GM18873 (cell line): ENCODE results near the gene MACROD2.
"Not testable (repeated sequence)": the region's sequence is repeated elsewhere in the genome, so short reads cannot be mapped to it uniquely, and the experiment has no call there.

Experiments
- ATAC-seq: cut with Tn5 transposase; IDR thresholded peaks from one replicate; pipeline ENCODE4 v1.9.1; 2021; ENCODE audit warnings: mild to moderate bottlenecking, moderate library complexity, moderate number of reproducible peaks; ENCODE audit not compliant: unreplicated experiment, low FRiP score

MACROD2 gene

DNA sequence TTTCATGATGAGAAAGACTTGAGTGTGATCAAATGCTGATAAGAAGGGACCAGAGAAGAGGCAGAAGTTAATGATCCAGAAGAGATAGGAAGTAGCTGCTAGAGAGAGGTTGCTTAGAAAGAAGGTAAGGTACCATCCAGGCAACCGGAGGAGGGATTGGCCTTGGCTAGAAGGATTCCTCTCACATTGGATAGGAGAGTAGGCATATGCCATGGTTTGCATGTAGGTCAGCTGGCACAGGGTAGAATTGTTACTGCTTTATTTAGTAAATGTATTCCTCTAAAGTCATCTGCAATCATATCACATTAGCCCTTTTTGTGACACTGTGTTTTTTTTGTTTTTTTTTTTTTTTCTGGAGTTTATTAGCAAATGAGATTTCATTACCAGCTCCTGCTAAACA lies 923.0 kb downstream of the MACROD2 start:
- no peak for ATAC-seq

DNA sequence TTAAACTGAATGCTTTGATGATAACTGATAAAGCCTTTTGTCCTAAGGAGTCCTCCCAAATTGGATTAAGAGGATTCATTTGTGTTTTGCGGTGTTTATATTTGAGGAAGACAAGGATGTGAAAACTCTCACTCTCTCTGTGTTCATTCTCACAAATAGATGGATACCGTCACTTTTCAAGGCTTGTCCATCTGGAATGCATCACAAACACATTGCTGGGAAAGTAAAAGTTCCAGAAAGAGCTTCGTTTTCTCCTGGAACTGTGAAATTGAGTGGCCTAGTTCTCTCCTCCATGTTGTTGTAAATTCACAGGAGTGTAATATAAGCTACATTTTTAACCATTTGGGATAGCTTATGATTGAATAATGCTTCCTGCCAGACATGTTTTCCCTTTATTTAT lies 923.7 kb downstream of the MACROD2 start:
- no peak for ATAC-seq

DNA sequence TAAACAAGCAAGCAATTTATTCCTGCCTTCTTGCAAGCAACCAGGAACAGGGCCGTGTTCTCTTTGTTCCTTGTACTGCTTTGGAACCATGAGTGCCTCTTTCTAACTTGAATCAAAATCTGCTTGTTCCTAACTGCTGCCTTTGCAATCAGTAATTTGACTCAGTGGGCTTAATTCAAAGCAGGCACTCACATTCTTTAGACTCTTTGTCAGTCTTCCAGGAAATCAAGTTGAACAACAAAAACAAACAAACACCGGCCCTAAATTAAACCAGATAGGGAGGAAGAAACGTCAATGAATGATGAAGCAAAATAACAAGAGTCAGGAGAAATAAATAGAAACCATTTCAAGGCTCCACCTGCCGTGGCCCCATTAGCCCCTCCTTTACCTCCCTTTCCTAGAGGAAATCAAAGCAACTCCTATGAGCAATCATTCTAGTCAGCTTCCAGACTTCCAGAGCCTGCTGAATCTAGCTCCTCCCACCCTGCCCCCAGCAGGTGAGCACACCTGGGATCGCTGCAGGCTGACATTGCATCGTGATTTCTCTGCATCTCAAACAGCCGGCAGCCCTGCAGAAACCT lies 924.3 kb downstream of the MACROD2 start:
- no peak for ATAC-seq

GRCh38 chr20:14921513-14921912 lies 926.2 kb downstream of the MACROD2 start:
- ATAC-seq: no peak

DNA sequence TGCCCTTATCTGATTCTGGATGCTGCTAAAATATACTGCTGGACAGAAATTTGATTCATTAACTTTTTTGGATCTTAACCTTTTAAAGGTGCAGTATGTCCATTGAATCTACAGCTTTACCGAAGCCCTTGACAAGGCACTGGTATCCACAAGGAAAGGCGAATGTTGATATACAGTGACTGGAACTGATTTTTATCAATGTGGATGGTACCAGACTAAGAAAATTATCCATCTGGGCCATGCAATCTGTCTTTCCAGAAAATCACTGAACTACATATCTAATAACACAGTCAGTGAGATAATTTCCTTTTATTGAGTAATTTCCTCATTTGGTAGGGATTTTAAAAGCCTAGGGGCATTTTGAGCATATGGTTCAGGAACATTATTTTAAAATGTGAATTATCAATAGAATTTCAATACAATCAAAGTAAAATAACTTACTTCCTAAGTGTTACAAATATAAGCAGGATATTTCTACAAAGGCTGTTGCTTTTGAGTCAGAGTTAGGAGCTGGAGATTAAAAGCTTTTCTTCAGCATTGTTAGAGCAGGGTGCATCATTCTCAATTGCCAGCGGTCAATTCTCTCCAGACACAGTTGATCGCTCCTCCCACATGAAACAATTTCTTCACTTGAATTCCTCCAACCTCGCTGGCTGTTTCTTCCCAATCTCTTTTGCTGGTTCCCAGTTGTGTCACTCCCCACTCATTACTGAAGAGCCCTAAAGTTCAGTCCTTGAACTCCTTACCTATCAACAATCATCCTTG lies 927.4 kb downstream of the MACROD2 start:
- ATAC-seq: no peak

DNA sequence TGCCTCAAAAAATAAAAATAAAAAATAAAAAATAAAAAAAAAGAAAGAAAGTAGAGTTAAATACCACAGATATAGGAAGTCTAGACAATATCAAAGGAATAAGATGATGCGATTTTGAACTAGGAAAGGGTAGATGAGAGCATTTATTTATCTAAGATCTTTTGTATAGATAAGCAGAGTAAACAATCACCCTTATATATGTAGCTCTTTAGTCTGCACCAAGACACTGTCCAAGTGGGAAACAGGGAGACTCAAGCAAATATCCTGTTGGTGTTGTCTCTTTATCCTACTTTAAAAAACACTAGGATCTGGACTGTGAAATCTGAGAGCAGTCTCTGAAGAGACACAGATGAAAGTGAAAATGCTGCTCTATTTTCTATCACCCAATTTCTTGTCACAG lies 929.1 kb downstream of the MACROD2 start:
- ATAC-seq: no peak

DNA sequence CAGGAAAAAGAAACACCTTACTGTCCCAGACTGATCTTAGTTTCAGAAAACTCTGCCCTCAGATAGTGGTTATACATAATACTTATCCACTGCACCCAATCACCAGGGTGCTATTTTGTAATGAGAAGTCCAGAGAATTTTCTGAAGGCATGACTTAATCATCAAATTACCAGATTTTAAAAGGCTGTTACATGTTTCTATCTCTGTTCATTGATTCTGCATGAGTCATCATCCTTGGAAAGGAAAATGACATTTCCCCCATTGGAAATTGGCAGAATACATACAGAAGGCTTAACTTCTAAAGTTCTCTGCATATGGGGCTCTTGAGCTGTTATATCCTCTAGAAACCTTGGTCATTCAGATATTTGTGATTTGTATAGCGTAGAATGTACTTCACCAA lies 930.0 kb downstream of the MACROD2 start:
- no peak for ATAC-seq

GRCh38 chr20:14926436-14926835 lies 931.1 kb downstream of the MACROD2 start:
- ATAC-seq: not testable (repeated sequence)

- no peak for ATAC-seq
These were observed 932.8 kb downstream of the MACROD2 start for GRCh38 chr20:14928083-14928482.

GRCh38 chr20:14929388-14929787 lies 934.1 kb downstream of the MACROD2 start:
- ATAC-seq: no peak

GRCh38 chr20:14932040-14932439 lies 936.7 kb downstream of the MACROD2 start:
- ATAC-seq: no peak

- ATAC-seq: no peak
These were observed 940.0 kb downstream of the MACROD2 start for GRCh38 chr20:14935285-14935684.

DNA sequence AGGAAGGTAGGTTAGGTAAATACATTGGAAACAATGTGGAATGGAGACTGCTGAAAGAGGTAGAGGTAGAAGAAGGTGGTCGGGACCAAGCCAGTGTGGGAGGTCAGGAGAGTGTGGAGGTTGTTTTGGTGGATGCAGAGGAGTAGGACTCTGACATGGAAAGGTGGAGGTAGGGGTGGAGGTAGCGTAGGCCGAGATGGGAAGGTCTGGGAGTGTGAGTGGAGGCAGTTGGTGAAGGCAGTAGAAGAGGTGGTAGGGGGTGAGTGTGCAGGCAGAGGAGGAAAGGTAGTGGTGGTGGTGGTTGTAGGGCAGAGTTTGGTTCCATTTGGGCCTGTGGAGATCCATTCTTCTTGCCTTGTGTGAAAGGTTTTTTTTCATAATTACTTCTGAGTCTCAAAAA lies 941.7 kb downstream of the MACROD2 start:
- no peak for ATAC-seq

DNA sequence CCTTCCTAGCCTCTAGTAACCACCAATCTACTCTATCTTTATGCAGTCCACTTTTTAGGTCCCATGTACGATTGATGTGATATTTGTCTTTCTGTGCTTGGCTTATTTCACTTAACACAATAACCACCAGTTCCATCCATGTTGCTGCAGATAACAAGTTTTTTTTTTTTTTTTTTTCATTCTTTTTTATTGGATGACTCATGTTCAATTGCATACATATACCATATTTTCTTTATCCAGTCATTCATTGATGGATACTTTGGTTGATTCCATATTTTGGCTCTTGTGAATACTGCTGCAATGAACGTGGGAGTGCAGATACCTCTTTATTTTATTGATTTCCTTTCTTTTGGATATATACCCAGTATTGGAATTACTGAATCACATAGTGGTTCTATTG lies 942.5 kb downstream of the MACROD2 start:
- no peak for ATAC-seq

GRCh38 chr20:14947536-14947935 lies 952.2 kb downstream of the MACROD2 start:
- ATAC-seq: no peak

DNA sequence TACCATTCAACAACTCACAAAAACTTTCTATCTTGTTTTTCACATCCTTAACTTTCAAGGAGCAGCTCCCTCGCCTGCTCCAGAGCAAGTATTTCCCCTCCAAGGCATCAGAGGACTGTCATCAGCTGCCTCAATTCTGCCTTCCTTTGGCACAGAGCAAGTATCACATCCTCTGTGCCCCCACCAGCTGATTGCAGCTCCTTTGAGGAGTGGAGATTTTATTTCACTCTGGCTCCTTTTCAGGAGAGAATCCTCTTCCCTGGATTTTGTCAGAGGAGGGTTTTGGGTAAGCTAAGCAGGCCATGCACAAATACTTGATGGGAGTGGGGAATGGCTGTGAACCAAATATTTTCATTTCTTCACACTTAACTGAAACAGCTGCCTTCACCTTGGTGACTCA lies 952.6 kb downstream of the MACROD2 start:
- ATAC-seq: no peak

- ATAC-seq: no peak
These were observed 953.1 kb downstream of the MACROD2 start for GRCh38 chr20:14948416-14948815.

- ATAC-seq: no peak
These were observed 955.3 kb downstream of the MACROD2 start for GRCh38 chr20:14950633-14951032.

- peak; percentile 50 for ATAC-seq
These were observed 955.8 kb downstream of the MACROD2 start for GRCh38 chr20:14951105-14951504.

GRCh38 chr20:14951707-14952418 lies 956.5 kb downstream of the MACROD2 start:
- no peak for ATAC-seq

- no peak for ATAC-seq
These were observed 958.4 kb downstream of the MACROD2 start for GRCh38 chr20:14953736-14954135.

DNA sequence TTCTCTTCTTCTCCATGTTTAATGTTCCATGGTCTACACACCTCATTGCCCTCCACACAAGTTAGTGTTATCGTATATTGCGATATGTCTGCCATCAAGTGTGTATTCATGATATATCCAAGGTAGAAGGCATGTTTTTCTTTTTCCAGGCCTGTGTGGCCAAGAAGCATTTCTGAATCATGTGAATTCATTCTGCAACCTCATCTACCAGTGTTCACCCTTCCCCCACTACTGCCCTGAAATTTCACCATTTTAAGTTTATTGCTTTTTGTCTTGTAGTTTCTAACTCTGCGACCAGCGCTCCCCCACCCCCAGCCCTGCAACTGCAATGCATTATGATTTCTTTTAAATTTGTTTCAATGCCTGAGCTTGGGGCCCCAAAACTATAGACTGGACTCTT lies 960.1 kb downstream of the MACROD2 start:
- ATAC-seq: no peak
